SK-N-SH treated with all-trans-retinoic acid at 6 μM for 48 hours (cell line): ENCODE data around the gene CTCF.

ENCODE experiments used
- ATAC-seq: fragments of 200-7000 bp; cut with Tn5 transposase; 3 replicates; pipeline ENCODE4 v1.9.1; 2020; ENCODE audit warnings: mild to moderate bottlenecking, moderate library complexity
- ARNTL ChIP-seq: fragments of 450-650 bp; formaldehyde crosslinking; IDR thresholded peaks from 2 replicates; pipeline ENCODE4 v1.5.0; 2020; ENCODE audit warnings: low read depth, mild to moderate bottlenecking, moderate library complexity, borderline replicate concordance
- BACH2 ChIP-seq: fragments of 250-450 bp; sonication (Bioruptor Pico); IDR thresholded peaks from 2 replicates; pipeline ENCODE4 v1.9.0; 2021; ENCODE audit warnings: mild to moderate bottlenecking, borderline replicate concordance
- CSDC2 ChIP-seq: fragments of 250-450 bp; sonication (Bioruptor Pico); IDR thresholded peaks from 2 replicates; pipeline ENCODE4 v1.5.0; 2020; ENCODE audit warnings: mild to moderate bottlenecking, moderate library complexity
- ESRRG ChIP-seq: fragments of 250-450 bp; sonication (Bioruptor Pico); IDR thresholded peaks from 2 replicates; pipeline ENCODE4 v1.6.1; 2021; ENCODE audit warnings: mild to moderate bottlenecking
- GLIS3 ChIP-seq: fragments of 250-450 bp; sonication (Bioruptor Pico); IDR thresholded peaks from 2 replicates; pipeline ENCODE4 v1.5.0; 2020; ENCODE audit warnings: mild to moderate bottlenecking, moderate library complexity
- ISL1 ChIP-seq: fragments of 250-450 bp; sonication (Bioruptor Pico); IDR thresholded peaks from 2 replicates; pipeline ENCODE4 v2.1.2; 2022; ENCODE audit warnings: mild to moderate bottlenecking, moderate library complexity
- OSR1 ChIP-seq: fragments of 250-450 bp; sonication (Bioruptor Pico); IDR thresholded peaks from 2 replicates; pipeline ENCODE4 v1.8.0; 2022; ENCODE audit warnings: moderate library complexity, mild to moderate bottlenecking, inconsistent platforms
- PPARA ChIP-seq: fragments of 250-450 bp; sonication (Bioruptor Pico); IDR thresholded peaks from 2 replicates; pipeline ENCODE4 v1.5.0; 2020; ENCODE audit warnings: mild to moderate bottlenecking, borderline replicate concordance
- RARB ChIP-seq: fragments of 250-450 bp; sonication (Bioruptor Pico); IDR thresholded peaks from 2 replicates; pipeline ENCODE4 v1.8.0; 2021; ENCODE audit warnings: mild to moderate bottlenecking, moderate library complexity
- SNAI2 ChIP-seq: fragments of 250-450 bp; sonication (Bioruptor Pico); IDR thresholded peaks from 2 replicates; pipeline ENCODE4 v1.5.0; 2020; ENCODE audit warnings: mild to moderate bottlenecking, moderate library complexity
- TCF4 ChIP-seq: fragments of 250-450 bp; sonication (Bioruptor Pico); IDR thresholded peaks from 2 replicates; pipeline ENCODE4 v1.8.0; 2021; ENCODE audit warnings: mild to moderate bottlenecking, moderate library complexity, borderline replicate concordance
- ZC3H10 ChIP-seq: fragments of 250-450 bp; sonication (Bioruptor Pico); IDR thresholded peaks from 2 replicates; pipeline ENCODE4 v1.5.1; 2021; ENCODE audit warnings: mild to moderate bottlenecking, moderate library complexity
- ZFP3 ChIP-seq: fragments of 250-450 bp; sonication (Bioruptor Pico); IDR thresholded peaks from 2 replicates; pipeline ENCODE4 v1.5.0; 2020; ENCODE audit warnings: mild to moderate bottlenecking, moderate library complexity
- ZFP30 ChIP-seq: fragments of 450-650 bp; formaldehyde crosslinking; IDR thresholded peaks from 2 replicates; pipeline ENCODE4 v1.5.0; 2022; ENCODE audit warnings: mild to moderate bottlenecking, moderate library complexity
- ZNF565 ChIP-seq: fragments of 450-650 bp; formaldehyde crosslinking; conservative IDR thresholded peaks from 2 replicates; pipeline ENCODE4 v1.5.0; 2020; ENCODE audit warnings: low read depth, mild to moderate bottlenecking, moderate library complexity
- ZNF70 ChIP-seq: fragments of 450-650 bp; formaldehyde crosslinking; IDR thresholded peaks from 2 replicates; pipeline ENCODE4 v1.5.0; 2020; ENCODE audit warnings: mild to moderate bottlenecking, moderate library complexity
- ZNF8 ChIP-seq: fragments of 450-650 bp; formaldehyde crosslinking; IDR thresholded peaks from 2 replicates; pipeline ENCODE4 v1.5.0; 2020; ENCODE audit warnings: mild to moderate bottlenecking, moderate library complexity
- TF ChIP-seq, protein P1 (sequence below): fragments of 250-450 bp; sonication (Bioruptor Pico); IDR thresholded peaks from 2 replicates; pipeline ENCODE4 v1.5.1; 2020; ENCODE audit warnings: low read depth, mild to moderate bottlenecking, moderate library complexity
- TF ChIP-seq, protein P2 (sequence below): fragments of 250-450 bp; sonication (Bioruptor Pico); IDR thresholded peaks from 2 replicates; pipeline ENCODE4 v1.8.0; 2021; ENCODE audit warnings: low read depth, mild to moderate bottlenecking, moderate library complexity, borderline replicate concordance
- TF ChIP-seq, protein P3 (sequence below): fragments of 250-450 bp; sonication (Bioruptor Pico); IDR thresholded peaks from 2 replicates; pipeline ENCODE4 v1.5.0; 2020; ENCODE audit warnings: mild to moderate bottlenecking, moderate library complexity
- TF ChIP-seq, protein P4 (sequence below): fragments of 250-450 bp; sonication (Bioruptor Pico); IDR thresholded peaks from 2 replicates; pipeline ENCODE4 v1.5.1; 2021; ENCODE audit warnings: mild to moderate bottlenecking, moderate library complexity
- TF ChIP-seq, protein P5 (sequence below): fragments of 250-450 bp; sonication (Bioruptor Pico); IDR thresholded peaks from 2 replicates; pipeline ENCODE4 v1.8.0; 2020; ENCODE audit warnings: mild to moderate bottlenecking, moderate library complexity, borderline replicate concordance

Gene CTCF

DNA sequence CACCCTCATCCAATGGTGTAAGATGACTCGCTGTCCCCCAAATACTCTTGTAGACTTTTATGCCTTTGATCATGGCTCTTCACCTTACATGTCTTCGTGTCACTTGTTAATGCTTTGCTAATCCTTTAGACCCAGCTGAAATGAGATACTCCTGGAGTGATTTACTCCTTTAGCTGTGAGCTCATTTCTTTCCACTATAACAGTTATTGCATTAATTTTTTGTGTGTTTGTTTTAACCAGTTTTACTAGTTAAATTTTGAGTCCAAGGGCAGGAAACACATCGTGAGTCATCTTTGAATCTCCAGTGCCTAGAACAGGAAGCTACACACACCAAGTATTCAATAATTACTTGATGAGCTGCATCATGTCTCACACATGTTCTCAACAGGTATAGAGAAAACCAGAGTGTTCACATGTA, 6.5 kb upstream of the CTCF start:
- TF ChIP-seq ESRRG (CRISPR knock-in tag) (no peak), GLIS3 (no peak), ZC3H10 (CRISPR knock-in tag) (no peak), CSDC2 (CRISPR knock-in tag) (no peak), RARB (CRISPR knock-in tag) (no peak), OSR1 (no peak), ZNF565 (CRISPR knock-in tag) (no peak), ZFP3 (CRISPR knock-in tag) (no peak), ZFP30 (CRISPR knock-in tag) (no peak), ZNF70 (CRISPR knock-in tag) (no peak), ISL1 (no peak), ARNTL (CRISPR knock-in tag) (no peak), PPARA (CRISPR knock-in tag) (no peak)
- TF ChIP-seq, protein P1, sequence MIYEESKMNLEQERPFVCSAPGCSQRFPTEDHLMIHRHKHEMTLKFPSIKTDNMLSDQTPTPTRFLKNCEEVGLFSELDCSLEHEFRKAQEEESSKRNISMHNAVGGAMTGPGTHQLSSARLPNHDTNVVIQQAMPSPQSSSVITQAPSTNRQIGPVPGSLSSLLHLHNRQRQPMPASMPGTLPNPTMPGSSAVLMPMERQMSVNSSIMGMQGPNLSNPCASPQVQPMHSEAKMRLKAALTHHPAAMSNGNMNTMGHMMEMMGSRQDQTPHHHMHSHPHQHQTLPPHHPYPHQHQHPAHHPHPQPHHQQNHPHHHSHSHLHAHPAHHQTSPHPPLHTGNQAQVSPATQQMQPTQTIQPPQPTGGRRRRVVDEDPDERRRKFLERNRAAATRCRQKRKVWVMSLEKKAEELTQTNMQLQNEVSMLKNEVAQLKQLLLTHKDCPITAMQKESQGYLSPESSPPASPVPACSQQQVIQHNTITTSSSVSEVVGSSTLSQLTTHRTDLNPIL (CRISPR knock-in tag), result no peak
- TF ChIP-seq, protein P2, sequence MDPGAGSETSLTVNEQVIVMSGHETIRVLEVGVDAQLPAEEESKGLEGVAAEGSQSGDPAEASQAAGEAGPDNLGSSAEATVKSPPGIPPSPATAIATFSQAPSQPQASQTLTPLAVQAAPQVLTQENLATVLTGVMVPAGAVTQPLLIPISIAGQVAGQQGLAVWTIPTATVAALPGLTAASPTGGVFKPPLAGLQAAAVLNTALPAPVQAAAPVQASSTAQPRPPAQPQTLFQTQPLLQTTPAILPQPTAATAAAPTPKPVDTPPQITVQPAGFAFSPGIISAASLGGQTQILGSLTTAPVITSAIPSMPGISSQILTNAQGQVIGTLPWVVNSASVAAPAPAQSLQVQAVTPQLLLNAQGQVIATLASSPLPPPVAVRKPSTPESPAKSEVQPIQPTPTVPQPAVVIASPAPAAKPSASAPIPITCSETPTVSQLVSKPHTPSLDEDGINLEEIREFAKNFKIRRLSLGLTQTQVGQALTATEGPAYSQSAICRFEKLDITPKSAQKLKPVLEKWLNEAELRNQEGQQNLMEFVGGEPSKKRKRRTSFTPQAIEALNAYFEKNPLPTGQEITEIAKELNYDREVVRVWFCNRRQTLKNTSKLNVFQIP, result no peak
- TF ChIP-seq, protein P3, sequence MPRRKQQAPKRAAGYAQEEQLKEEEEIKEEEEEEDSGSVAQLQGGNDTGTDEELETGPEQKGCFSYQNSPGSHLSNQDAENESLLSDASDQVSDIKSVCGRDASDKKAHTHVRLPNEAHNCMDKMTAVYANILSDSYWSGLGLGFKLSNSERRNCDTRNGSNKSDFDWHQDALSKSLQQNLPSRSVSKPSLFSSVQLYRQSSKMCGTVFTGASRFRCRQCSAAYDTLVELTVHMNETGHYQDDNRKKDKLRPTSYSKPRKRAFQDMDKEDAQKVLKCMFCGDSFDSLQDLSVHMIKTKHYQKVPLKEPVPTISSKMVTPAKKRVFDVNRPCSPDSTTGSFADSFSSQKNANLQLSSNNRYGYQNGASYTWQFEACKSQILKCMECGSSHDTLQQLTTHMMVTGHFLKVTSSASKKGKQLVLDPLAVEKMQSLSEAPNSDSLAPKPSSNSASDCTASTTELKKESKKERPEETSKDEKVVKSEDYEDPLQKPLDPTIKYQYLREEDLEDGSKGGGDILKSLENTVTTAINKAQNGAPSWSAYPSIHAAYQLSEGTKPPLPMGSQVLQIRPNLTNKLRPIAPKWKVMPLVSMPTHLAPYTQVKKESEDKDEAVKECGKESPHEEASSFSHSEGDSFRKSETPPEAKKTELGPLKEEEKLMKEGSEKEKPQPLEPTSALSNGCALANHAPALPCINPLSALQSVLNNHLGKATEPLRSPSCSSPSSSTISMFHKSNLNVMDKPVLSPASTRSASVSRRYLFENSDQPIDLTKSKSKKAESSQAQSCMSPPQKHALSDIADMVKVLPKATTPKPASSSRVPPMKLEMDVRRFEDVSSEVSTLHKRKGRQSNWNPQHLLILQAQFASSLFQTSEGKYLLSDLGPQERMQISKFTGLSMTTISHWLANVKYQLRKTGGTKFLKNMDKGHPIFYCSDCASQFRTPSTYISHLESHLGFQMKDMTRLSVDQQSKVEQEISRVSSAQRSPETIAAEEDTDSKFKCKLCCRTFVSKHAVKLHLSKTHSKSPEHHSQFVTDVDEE, result no peak
- TF ChIP-seq, protein P4, sequence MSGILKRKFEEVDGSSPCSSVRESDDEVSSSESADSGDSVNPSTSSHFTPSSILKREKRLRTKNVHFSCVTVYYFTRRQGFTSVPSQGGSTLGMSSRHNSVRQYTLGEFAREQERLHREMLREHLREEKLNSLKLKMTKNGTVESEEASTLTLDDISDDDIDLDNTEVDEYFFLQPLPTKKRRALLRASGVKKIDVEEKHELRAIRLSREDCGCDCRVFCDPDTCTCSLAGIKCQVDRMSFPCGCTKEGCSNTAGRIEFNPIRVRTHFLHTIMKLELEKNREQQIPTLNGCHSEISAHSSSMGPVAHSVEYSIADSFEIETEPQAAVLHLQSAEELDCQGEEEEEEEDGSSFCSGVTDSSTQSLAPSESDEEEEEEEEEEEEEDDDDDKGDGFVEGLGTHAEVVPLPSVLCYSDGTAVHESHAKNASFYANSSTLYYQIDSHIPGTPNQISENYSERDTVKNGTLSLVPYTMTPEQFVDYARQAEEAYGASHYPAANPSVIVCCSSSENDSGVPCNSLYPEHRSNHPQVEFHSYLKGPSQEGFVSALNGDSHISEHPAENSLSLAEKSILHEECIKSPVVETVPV, result no peak
- TF ChIP-seq, protein P5, sequence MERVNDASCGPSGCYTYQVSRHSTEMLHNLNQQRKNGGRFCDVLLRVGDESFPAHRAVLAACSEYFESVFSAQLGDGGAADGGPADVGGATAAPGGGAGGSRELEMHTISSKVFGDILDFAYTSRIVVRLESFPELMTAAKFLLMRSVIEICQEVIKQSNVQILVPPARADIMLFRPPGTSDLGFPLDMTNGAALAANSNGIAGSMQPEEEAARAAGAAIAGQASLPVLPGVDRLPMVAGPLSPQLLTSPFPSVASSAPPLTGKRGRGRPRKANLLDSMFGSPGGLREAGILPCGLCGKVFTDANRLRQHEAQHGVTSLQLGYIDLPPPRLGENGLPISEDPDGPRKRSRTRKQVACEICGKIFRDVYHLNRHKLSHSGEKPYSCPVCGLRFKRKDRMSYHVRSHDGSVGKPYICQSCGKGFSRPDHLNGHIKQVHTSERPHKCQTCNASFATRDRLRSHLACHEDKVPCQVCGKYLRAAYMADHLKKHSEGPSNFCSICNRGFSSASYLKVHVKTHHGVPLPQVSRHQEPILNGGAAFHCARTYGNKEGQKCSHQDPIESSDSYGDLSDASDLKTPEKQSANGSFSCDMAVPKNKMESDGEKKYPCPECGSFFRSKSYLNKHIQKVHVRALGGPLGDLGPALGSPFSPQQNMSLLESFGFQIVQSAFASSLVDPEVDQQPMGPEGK (CRISPR knock-in tag), result no peak
- TF ChIP-seq, all 23 proteins: peak for 0
- peak; percentile 73 for ATAC-seq

DNA sequence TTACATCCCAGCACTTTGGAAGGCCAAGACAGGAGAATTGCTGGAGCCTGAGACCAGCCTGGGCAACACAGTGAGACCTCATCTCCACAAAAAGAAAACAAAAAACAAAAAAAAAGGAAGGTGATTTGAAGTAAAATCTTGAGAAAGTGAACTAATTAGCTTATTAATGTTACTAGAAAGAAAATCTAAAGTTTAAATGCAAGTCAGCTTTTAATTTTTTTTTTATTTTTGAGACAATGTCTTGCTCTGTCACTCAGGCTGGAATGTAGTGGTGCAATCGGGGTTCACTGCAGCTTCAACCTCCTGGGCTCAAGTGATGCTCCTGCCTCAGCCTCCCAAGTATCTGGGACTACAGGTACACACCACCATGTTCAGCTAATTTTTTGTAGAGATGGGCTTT, 3.5 kb upstream of the CTCF start:
- no peak for ATAC-seq
- no peak for TF ChIP-seq ZNF565 (CRISPR knock-in tag)
- TF ChIP-seq CSDC2 (CRISPR knock-in tag), result no peak
- TF ChIP-seq GLIS3, result no peak
- no peak for TF ChIP-seq ARNTL (CRISPR knock-in tag)
- TF ChIP-seq, protein P5 (CRISPR knock-in tag), result no peak
- TF ChIP-seq RARB (CRISPR knock-in tag), result no peak
- TF ChIP-seq ZNF70 (CRISPR knock-in tag), result no peak
- no peak for TF ChIP-seq SNAI2 (CRISPR knock-in tag)
- TF ChIP-seq ZNF8 (CRISPR knock-in tag), result no peak
- TF ChIP-seq, protein P1 (CRISPR knock-in tag), result no peak
- TF ChIP-seq ISL1, result no peak
- TF ChIP-seq ZC3H10 (CRISPR knock-in tag), result no peak
- TF ChIP-seq TCF4 (CRISPR knock-in tag), result no peak
- TF ChIP-seq ZFP30 (CRISPR knock-in tag), result no peak
- TF ChIP-seq, protein P4, result no peak
- TF ChIP-seq PPARA (CRISPR knock-in tag), result no peak
- TF ChIP-seq, protein P3, result no peak
- no peak for TF ChIP-seq BACH2 (CRISPR knock-in tag)
